Measurements from ENCODE around the gene RPAP3. TPM values are rescaled to one million over a fixed set of nuclear protein-coding genes. Genes with fewer than 3 reads are reported as not detected.

Gene RPAP3
- total and polyA plus RNA-seq, 2 experiments from 2014 or later = 31.4 to 69.9 TPM

- no peaks in the 10 kb centered on the region for H3K36me3 ChIP-seq (ENCODE audit: insufficient read depth)
- peaks cover 10% of the 10 kb centered on the region for H3K4me1 ChIP-seq (ENCODE audit: insufficient read depth)
- 0 out of 2 replicates have a peak, but pooled peaks cover 3% of the 10 kb centered on the region for H3F3A ChIP-seq (replicated peaks; ENCODE audit: low read depth)
- Mint-ChIP-seq H3K4me1 (peaks cover 26% of the 10 kb centered on the region), H3K9me3 (no peaks in the 10 kb centered on the region), H3K4me3 (no peak overlapping the region), H3K36me3 (ENCODE audit: low read depth) (no peaks in the 10 kb centered on the region), H3K27ac (no peak overlapping the region), H3K27me3 (ENCODE audit: insufficient read depth, low read depth, poor library complexity) (peaks cover 18% of the 10 kb centered on the region)
- no peaks in the 10 kb centered on the region; the same call in 1 of the 2 replicates for H3K27me3 ChIP-seq (ENCODE audit: insufficient read depth)
- no peak overlapping the region for H2AFZ ChIP-seq
- H3K4me3 ChIP-seq = no peak overlapping the region
- DNase-seq (ENCODE audit: low spot score) = peak; percentile 94
- no peak overlapping the region; the same call in 1 of the 2 replicates for H3K27ac ChIP-seq (ENCODE audit: low read depth)
- no peak overlapping the region for H3K4me2 ChIP-seq
- no peaks in the 10 kb centered on the region for H3K79me2 ChIP-seq (replicated peaks; ENCODE audit: insufficient read depth)
- peak; percentile 50 for ATAC-seq
- H4K20me1 ChIP-seq (replicated peaks; ENCODE audit: insufficient read depth) = no peaks in the 10 kb centered on the region; the same call in 1 of the 2 replicates
- no peak for TF ChIP-seq STAT1 (IDR thresholded peaks at IDR 0.05; ENCODE audit: unreplicated experiment)
- peak; percentile 92 to 94 for TF ChIP-seq CTCF (conservative IDR thresholded peaks at IDR 0.05; ENCODE audit: low read depth in 2 of 2)
- TF ChIP-seq ZNF114 (CRISPR knock-in tag; IDR thresholded peaks at IDR 0.05) = no peak
- no peaks in the 10 kb centered on the region for H3K9me2 ChIP-seq (ENCODE audit: insufficient read depth)
These were observed 9.6 kb upstream of the RPAP3 start for GRCh38 chr12:47715393-47715876.

GRCh38 chr12:47714826-47715386, 9.1 kb upstream of the RPAP3 start:
- Histone ChIP-seq H3K27ac (ENCODE audit: low read depth) (no peak overlapping the region), H3K79me2 (replicated peaks; ENCODE audit: insufficient read depth) (no peaks in the 10 kb centered on the region), H2AFZ (no peak overlapping the region), H3K9me2 (ENCODE audit: insufficient read depth) (no peaks in the 10 kb centered on the region), H3K4me1 (ENCODE audit: insufficient read depth) (peaks cover 10% of the 10 kb centered on the region), H3F3A (replicated peaks; ENCODE audit: low read depth) (0 out of 2 replicates have a peak, but pooled peaks cover 3% of the 10 kb centered on the region), H3K36me3 (ENCODE audit: insufficient read depth) (no peaks in the 10 kb centered on the region), H3K27me3 (ENCODE audit: insufficient read depth) (no peaks in the 10 kb centered on the region; the same call in 1 of the 2 replicates), H3K4me2 (no peak overlapping the region), H4K20me1 (replicated peaks; ENCODE audit: insufficient read depth) (no peaks in the 10 kb centered on the region; the same call in 1 of the 2 replicates), H3K4me3 (no peak overlapping the region)
- Mint-ChIP-seq H3K36me3 (ENCODE audit: low read depth) (no peaks in the 10 kb centered on the region), H3K4me3 (no peak overlapping the region), H3K9me3 (no peaks in the 10 kb centered on the region), H3K4me1 (peaks cover 26% of the 10 kb centered on the region), H3K27me3 (ENCODE audit: insufficient read depth, low read depth, poor library complexity) (peaks cover 18% of the 10 kb centered on the region), H3K27ac (no peak overlapping the region)
- ATAC-seq (no peak), DNase-seq (ENCODE audit: low spot score) (no peak)
- TF ChIP-seq JUNB (IDR thresholded peaks at IDR 0.05; ENCODE audit: unreplicated experiment) = no peak
- no peak for TF ChIP-seq EZH2 (IDR thresholded peaks at IDR 0.05; ENCODE audit: low read depth, unreplicated experiment)
- TF ChIP-seq REST (IDR thresholded peaks at IDR 0.05; ENCODE audit: unreplicated experiment) = no peak
- no peak for TF ChIP-seq ZNF462 (CRISPR knock-in tag; IDR thresholded peaks at IDR 0.05)
- no peak for TF ChIP-seq ZNF114 (CRISPR knock-in tag; IDR thresholded peaks at IDR 0.05)
- no peak for TF ChIP-seq ZNF331 (CRISPR knock-in tag; IDR thresholded peaks at IDR 0.05; ENCODE audit: low read depth)
- no peak for TF ChIP-seq POLR2AphosphoS5 (IDR thresholded peaks at IDR 0.05; ENCODE audit: low read depth)
- no peak for TF ChIP-seq CREB1 (CRISPR knock-in tag; IDR thresholded peaks at IDR 0.05; ENCODE audit: low read depth)

All from GM23338 (cell line).